Measurements from ENCODE around the gene IGFBP4.

Gene IGFBP4

DNA sequence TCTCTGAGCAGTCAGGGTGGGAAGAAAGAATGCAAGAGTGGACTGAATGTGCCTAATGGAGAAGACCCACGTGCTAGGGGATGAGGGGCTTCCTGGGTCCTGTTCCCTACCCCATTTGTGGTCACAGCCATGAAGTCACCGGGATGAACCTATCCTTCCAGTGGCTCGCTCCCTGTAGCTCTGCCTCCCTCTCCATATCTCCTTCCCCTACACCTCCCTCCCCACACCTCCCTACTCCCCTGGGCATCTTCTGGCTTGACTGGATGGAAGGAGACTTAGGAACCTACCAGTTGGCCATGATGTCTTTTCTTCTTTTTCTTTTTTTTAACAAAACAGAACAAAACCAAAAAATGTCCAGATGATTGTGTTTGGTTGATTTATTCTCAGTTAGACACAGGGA is 14.1 kb downstream of the IGFBP4 start:
- DNase-seq, result no peak

DNA sequence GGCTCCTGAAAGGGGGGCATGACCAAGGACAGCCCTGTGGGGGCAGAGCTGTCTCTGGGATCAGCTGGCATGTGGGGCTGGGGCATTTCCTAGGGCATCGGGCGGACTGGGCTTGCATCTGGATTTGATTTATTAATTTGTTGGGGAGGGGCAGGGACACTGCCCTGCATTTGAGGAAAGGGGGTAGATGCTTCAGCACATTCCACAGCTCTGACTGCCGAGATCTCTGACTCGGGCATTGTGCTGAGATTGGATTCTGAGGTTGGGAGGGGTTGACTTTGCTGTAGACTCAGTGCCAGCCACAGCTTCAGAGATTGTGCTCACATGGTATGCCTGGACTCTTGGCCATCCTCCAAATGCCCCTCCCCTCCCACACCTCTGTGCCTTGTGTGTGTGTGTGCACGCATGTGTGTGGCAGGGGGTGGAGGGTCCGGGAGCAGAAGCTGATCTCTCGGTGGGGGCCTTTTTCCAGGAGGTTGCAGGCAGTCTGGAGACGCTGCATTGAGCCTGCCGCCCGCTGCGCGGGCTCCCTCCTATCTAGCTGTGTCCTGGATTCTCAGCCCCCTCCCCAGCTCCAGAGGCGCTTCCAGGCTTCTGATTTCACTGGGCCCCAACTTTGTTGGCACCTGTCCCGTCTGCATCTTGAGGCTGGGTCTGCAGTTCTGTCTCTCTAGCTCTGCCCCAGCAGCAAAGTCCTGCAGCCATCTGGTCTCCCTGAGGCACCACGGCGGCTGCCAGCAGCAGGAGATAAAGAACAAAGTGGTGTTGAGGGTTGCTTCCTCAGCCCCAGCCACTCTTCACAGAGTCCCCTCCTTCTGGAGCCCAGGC is 14.9 kb downstream of the IGFBP4 start:
- DNase-seq, result no peak

DNA sequence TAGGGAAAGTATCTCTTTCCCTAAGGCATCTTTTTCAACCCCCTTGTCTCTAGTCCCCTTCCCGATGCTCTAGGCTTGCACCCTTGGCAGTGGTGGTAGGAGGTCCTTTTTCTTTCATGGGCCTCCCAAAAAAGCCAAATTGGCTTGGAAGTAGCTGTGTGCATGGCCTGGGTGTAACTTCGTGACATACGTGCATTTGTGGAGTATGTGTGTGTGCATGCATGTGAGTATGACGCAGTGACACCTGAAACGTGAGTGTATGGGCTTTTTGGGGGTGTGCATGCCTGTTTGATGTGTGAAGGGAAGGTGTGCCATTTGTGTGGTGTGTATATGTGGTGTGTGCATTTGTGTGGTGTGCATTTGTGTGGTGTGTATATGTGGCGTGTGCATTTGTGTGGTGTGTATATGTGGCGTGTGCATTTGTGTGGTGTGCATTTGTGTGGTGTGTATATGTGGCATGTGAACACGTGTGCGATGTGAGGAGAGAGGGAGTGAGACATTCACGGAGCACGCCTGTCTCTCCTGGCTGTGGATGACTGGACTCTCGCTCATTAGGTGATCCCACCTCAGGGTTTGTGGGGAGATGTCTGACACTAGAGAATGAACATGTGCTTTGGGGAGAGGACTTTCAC is 15.7 kb downstream of the IGFBP4 start:
- DNase-seq, result no peak

DNA sequence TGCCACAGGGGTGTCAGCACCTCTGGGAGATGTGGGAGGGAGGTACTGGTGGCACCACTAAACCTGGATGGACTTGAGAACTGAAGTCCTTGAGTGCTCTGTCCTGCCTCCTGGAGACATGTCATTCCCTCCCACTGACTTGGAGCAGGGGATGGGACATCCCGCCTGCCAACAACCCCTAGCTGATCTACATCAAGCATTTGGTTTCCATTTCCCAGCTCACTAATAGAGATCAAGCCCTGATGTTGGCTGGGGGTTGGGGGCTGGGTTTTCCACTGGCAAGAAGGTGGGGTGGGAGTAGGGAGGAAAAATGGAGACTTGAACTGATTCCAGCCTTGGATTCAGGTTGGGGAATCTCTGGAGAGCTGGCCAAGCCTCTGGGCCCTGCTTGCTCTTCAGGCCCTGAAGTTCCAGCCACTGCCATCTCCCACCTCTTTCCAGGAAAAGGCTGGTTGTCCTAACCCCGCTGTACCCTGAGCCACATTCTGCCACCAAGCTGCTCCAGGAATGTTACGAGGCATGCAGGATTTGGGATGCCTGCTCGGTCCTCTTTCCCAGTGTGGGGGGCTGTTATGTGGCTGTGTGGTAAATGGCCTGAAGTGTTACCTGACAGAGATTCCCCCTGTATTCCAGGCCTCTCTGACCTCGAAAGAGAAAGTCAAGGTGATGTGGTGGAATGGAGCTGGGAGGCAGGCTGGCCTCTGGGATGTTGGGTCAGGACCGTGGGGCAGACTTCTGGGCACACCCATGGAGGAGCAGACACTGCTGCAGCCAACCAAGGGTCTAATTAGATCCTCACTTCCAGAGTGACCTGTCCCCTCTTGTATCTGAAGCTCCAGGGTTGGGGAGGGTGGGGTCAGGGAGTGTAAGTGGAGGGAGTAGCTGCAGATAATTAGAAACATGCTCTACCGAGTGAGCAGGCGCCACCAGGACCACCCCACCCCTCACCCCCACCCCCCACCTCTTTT is 16.7 kb downstream of the IGFBP4 start:
- DNase-seq, result no peak

DNA sequence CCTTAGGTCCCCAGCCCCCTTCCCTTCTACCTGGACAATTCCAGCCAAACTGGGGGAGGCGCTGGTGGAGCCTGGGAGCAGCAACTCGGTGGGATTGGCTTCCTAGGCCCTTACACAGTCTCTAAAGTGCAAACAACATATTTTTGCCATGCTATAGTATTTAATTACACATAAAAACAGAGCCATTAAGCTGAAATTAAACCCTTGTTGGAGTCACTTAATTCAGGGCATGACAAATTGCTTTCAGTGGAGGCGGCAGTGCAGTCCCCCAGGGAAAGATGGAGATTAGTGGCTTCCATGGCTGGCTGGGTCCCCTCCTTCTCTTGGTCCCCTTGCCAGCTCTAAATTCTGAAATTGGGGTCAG is 17.3 kb downstream of the IGFBP4 start:
- DNase-seq, result no peak

DNA sequence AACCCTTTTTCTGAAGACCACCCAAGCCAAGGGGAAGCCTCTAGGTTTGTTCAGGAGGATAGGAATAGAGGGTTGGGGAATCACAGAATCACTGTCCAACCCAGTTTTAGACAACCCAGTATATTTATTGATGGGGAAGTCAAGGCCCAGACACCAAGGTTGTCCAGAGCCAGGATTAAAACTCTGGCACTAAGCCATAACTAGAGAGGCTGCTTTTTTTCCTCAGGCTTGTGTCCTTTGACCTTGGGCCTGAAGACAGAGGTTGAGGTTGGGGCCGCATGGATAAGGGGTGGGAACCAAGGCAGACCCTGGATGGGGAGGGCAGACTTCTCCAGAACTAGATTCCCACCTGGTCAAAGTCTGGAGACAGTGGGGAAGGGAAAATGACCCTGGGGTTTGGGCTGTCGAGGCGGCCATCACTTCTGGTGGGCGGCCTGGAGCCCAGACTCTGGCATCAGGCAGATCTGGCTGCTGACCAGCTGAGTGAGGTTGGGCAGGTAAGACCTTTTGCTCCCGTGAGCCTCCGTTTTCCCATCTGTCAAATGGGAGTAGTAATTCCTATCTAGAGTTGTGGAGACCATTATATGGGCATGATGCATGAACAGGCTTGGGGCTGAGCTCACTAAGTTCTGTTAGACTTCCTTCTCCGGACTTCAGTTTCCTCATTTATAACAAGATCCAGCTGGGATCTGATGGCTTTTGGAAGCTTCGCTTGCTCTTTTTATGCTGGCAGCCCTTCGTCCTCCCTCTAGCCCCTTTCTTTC is 17.9 kb downstream of the IGFBP4 start:
- DNase-seq, result no peak

DNA sequence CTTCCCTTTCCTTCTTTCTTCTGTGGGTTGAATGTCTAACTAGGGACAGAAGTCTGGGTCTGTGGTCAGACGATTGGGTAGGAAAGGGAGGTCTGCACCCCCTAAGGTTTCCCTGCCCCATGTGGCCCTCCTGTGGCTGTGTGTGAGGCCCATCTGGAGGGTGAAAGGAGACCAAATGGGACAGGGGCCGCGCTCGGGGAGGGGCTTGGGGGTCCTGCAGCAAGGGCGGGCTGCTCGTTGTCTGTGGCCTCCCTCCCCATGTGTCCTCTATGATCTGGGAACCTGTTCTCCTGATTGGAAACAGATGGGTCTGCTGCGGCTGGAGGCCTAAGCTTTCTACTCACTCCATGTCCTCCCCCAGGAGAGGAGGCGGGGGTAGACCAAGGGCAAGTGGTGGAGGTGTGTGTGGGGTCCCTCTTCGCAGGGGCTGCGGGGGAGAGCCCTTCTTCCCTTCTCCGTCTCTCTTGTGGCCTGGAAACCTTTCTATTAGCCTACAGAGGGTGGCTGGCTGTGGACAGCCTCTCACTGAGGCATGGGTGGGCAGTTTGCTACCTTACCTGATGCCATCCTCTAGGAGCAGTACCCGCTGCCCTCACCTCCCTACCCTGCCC is 18.6 kb downstream of the IGFBP4 start:
- DNase-seq, result no peak

DNA sequence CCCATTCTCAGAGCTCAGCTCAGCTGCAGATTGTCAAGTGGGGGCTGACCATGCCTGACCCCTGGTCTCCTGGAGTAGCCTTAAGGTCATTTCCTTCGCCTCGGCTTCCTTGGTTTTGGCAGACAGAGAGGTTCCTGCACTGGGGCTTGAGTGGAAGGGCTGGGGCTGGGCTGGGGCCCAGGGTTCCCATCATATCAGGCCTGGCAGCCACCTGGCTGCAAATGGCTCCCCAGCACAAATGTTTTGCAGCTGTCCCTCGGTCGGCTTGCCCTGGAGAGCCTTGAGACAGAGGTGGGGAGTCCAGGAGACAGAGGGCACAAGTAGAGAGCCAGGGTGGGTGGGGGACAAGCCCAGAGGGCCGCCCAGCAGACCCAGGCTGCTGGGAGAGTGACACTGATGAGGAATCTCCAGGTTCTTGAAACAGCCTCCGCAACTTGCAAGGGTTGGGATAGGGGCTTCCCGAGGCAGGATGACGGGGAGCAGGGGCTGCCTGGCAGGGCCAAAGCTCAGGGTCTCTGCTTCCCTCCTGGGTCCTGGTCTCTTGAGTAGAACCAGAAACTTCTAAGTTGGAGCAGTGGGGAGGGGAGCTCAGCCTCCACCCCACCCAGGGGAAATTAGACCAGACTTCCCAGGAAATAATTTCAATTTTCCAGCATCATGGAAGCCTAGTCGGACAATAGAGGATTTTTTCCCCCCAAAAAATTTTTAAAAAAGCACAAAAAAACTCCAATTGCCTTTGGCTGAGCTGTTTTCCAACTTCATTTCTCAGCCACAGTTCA is 19.3 kb downstream of the IGFBP4 start:
- no peak for DNase-seq

DNA sequence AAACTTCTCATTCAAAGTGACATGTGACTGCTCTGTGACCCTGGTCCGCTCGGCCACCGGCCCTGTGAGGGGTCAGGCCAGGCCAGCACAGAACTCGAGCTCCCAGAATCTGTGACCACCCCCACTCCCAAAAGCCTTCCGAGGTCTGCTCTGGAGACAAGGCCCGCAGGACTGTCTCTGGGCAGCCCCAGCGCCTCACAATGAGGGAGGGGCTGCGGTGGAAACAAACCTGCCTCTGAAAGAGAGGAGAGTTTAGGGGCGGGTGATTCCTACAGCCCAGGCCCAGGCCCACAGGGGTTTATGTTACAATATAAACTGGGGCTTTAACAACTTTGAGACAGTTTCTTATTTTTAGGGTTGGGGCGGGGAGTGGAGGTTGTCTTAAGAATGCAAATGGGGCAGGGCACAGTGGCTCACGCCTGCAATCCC is 19.9 kb downstream of the IGFBP4 start:
- no peak for DNase-seq

DNA sequence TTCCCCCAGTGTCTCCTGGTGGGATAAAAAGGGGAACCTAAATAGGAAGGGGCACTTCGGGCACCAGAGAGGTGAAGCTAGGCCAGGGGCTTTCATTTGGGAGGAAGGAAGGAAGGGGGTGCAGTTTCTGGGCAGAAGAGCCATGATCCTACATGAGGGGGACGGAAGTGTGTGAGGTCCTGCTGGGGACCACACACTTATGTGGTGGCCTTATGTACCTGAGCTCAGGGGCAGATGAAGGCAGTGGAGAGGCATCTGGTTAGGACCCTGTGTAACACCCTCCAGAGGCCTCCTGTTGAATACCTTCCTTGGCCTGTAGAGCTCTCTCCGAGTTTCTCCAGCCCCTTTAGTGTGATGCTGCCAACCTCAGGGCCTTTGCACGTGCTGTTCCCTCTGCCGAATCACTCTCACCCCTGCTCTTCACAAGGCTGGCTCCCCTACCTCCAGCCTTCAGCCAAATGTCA is 21.2 kb downstream of the IGFBP4 start:
- no peak for DNase-seq

DNA sequence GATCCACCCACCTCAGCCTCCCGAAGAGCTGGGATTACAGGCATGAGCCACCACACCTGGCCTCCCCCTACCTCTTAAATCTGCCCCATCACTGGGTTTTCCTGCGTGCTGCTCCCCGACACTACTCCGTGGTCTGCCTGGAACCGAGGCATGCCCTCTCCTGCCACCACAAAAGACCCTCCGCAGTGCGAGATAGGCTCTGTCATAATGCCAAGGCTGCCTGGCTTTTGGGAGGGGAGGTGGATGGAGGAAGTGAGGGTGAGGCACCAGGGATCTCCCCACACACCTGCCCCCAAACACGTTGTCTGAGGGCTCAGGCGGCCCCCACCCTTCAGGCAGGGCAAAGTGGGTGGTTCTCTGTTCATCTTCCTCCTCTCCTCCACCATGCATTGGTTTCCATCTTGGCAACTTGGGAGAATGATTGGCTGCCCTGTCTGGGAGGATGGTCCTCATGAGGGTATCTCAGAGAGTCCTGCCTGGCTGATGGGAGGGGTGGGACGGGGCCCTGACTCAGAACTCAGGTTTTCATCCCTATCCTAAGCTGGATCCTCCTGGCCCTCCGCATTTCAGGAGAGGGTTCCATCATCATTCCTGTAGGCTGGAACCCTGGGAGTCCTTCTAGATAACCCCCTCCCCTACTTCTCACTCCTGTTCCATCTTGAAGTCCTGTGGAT is 23.2 kb downstream of the IGFBP4 start:
- DNase-seq, result no peak

DNA sequence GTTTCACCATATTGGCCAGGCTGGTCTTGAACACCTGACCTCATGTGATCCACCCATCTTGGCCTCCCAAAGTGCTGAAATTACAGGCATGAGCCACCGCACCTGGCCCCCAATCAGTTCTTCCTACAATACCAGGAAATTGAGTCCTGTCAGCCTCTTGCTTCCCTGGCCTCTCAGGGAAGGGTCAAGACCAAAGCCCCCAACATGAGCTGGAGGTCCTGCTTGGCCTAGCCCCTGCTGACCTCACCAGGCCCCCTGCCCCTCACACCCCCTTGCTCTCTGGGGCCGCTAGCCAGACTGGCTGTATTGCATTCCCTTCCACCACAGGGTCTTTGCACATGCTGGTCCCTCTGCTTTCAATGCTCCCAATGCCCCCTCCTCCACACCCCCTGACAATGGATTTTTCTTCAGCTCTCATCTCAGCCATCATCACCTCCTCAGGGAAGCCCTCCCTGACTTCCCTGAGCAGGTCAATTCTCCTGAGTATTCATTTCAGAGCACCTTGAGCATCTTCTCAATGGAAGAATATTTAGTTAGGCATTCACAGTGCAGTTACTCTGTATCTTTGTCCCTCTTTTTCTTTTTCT is 24.1 kb downstream of the IGFBP4 start:
- no peak for DNase-seq

DNA sequence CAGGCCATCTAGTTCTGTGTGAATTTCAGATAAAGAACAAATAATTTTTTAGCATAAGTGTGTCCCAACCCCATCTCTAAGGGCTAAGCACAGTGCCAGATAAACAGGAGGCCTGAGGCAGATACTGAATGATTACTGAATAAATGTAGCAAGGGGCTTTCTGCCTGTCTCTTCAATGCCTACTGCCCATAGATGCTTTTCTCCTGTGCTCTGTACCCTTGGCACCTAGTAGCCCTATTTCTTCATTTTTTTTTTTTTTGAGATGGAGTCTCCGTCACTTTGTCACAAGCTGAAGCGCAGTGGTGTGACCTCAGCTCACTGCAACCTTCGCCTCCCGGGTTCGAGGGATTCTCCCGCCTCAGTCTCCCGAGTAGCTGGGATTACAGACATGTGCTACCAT is 25.3 kb downstream of the IGFBP4 start:
- DNase-seq, result no peak

DNA sequence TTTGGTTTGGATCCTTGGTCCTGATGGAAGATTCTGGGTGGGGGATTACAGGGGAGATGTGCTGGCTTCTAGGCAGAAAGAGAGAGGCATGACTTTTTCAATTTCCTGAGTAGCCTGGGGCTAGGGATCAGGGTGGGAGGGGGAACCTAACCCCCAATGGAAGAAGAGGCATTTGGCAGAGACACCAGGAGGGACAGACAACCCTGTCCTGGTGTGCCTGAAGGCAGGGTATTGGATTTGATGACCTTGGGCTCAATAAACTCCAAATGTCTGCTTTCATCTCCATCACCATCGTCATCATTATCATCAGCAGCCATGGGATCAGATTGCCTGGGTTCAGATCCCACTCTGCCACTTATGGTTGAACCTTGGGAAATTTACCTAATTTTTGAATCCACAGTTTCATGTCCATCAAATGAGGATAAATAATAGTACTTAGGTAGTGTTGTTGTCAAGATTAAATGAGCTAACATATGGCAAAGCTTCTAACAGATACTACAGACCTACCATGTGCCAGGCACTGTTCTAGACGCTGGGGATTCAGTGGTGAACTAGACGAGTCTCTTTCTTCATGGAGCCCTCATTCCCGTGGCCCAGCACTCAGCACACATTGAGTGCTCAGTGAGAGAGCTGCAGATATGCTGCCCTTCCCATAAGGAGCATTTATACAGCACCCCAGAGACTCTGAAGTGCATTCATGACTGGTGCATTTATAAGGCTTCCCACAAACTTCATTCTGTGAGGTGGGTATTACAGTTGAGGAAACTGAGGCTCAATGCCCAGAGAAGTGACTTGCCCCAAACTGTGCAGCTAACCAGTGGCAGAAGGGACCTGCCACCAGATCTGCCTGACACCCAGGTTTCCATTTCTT is 26.8 kb downstream of the IGFBP4 start:
- no peak for DNase-seq

DNA sequence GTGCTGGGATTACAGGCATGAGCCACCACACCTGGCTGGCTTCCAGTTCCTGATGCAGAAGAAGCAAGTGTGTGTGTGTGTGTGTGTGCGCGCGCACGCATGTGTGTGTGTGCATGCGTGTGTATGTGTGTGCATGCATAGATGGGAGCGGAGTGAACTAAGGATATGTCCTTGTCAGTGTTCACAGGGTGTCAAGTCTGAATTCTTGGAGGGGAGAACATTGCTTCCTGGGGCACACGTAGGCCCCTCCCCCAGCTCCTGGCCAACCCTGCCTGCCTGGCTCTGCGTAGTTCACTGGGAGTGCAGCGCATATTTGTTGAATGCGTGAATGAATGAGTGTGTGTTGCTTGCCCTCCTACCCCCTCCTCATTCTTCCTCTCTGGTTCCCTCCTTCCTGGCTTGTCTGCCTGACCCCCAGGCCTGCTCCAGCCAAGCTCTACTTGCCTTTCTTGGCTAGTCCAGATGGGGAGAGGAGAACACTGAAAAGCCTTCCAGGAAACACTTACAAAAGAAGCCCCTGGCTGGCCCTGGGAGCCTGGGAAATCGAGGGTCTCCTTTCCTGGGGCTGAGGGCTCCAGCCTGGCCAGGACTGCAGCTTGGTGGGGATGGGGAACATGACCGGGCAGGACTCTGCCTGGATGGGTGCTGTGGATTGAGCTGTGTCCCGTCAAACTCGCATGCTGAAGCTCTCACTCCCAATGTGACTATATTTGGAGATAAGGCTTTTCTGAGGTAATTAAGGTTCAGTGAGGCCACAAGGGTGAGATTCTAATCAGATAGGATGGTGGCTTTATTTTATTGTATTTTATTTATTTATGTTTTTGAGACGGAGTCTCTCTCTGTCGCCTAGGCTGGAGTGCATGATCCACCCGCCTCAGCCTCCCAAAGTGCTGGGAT is 27.9 kb downstream of the IGFBP4 start:
- DNase-seq, result no peak

DNA sequence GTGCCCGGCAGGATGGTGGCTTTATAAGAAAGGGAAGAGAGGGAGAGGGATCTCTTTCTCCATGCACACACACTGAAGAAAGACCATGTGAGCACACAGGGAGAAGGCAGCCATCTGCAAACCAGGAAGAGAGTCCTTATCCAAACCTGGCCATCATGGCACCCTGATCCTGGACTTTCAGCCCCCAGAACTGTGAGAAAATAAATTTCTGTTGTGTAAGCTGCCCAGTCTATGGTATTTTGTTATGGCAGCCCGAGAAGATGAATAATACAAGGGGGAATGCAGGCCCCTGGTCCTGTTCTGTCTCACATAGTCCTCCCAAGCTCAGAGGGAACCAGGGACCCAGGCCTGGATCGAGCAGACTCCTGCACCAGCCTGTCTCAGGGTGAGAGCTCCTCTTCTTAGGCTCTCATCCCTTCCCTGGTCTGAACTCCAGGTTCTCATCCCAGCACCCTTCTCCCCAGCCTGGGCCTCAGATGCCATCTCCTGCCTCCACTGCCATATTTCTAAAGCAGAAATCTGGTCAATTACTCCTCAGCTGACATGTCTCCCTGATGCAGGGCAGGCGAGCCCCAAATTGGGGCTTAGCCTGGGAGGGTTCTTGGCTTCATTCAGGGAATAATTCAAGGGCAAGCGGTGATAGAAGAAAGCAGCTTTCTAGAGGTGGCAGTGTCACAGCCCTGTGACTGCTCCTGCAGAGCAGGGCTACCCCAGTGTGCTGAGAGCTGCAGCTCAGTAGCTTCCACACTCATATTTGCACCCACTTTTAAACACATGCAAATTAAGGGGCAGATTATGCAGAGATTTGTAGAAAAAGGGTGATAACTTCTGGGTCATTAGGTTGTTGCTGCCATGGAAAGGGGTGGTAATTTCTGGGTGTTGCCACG is 28.8 kb downstream of the IGFBP4 start:
- DNase-seq, result no peak

Data from SHP77 treated with DMSO at 0.1 percent for 48 hours (cell line).